HepG2 (cell line): Measurements from ENCODE around the gene NSUN5. TPM values are rescaled to one million over a fixed set of nuclear protein-coding genes. Genes with fewer than 3 reads are reported as not detected.

Experiments used
- AKAP8 ChIP-seq: sonication (generic); formaldehyde crosslinking; IDR thresholded peaks from 2 replicates; pipeline ENCODE4 v1.5.1; 2020; ENCODE audit warnings: mild to moderate bottlenecking, missing genetic modification reagents
- ARID2 ChIP-seq: sonication (generic); formaldehyde crosslinking; IDR thresholded peaks from 2 replicates; pipeline ENCODE4 v1.8.1; 2022; ENCODE audit warnings: mild to moderate bottlenecking, missing genetic modification reagents, borderline replicate concordance
- BATF2 ChIP-seq: sonication (generic); formaldehyde crosslinking; IDR thresholded peaks from 2 replicates; pipeline ENCODE4 v1.8.0; 2022; ENCODE audit warnings: mild to moderate bottlenecking, missing genetic modification reagents, moderate library complexity
- CENPBD1 ChIP-seq: sonication (generic); formaldehyde crosslinking; IDR thresholded peaks from 2 replicates; pipeline ENCODE4 v1.8.0; 2022; ENCODE audit warnings: missing genetic modification reagents, low read depth, mild to moderate bottlenecking, borderline replicate concordance
- FOXA3 ChIP-seq: IDR thresholded peaks from 2 replicates; pipeline ENCODE4 v1.6.1; 2016; ENCODE audit warnings: missing genetic modification reagents, missing compliant biosample characterization
- GLMP ChIP-seq: sonication (generic); formaldehyde crosslinking; IDR thresholded peaks from 2 replicates; pipeline ENCODE4 v1.9.0; 2021; ENCODE audit warnings: missing genetic modification reagents, mild to moderate bottlenecking, borderline replicate concordance
- HMGA1 ChIP-seq: sonication (generic); formaldehyde crosslinking; conservative IDR thresholded peaks from 2 replicates; pipeline ENCODE4 v1.4.0; 2020; ENCODE audit warnings: missing genetic modification reagents
- HMGXB4 ChIP-seq, 2 experiments: sonication (generic) in 1 of 2; formaldehyde crosslinking in 1 of 2; IDR thresholded peaks; 2 replicates each; pipeline versions ENCODE4 v1.4.0 to v1.6.1; 2018 to 2020; ENCODE audit warnings: missing genetic modification reagents in 2 of 2, borderline replicate concordance in 1 of 2, low read depth in 1 of 2, mild to moderate bottlenecking in 1 of 2, missing biosample characterization in 1 of 2
- HOXA7 ChIP-seq: sonication (generic); formaldehyde crosslinking; IDR thresholded peaks from 2 replicates; pipeline ENCODE4 v1.8.1; 2022; ENCODE audit warnings: mild to moderate bottlenecking, missing genetic modification reagents, moderate library complexity
- IKZF4 ChIP-seq: sonication (generic); formaldehyde crosslinking; IDR thresholded peaks from 2 replicates; pipeline ENCODE4 v1.5.1; 2020; ENCODE audit warnings: borderline replicate concordance, mild to moderate bottlenecking, low read depth, missing genetic modification reagents; ENCODE audit errors: not compliant biosample characterization
- KDM5A ChIP-seq: fragments of 200-600 bp; sonication (generic); IDR thresholded peaks from 2 replicates; pipeline ENCODE4 v1.7.0; 2018; ENCODE audit warnings: antibody characterized with exemption, mild to moderate bottlenecking, low read length, borderline replicate concordance
- RBFOX2 ChIP-seq: fragments of 200-400 bp; formaldehyde crosslinking; IDR thresholded peaks from 2 replicates; pipeline ENCODE4 v1.6.1; 2017; ENCODE audit warnings: low read depth, mild to moderate bottlenecking, low read length
- RELA ChIP-seq: sonication (generic); formaldehyde crosslinking; IDR thresholded peaks from 2 replicates; pipeline ENCODE4 v1.4.0; 2020; ENCODE audit warnings: missing genetic modification reagents
- SSRP1 ChIP-seq: IDR thresholded peaks from 2 replicates; pipeline ENCODE4 v1.6.1; 2016; ENCODE audit warnings: control low read depth
- STAT6 ChIP-seq: sonication (generic); formaldehyde crosslinking; IDR thresholded peaks from 2 replicates; pipeline ENCODE4 v1.4.0; 2020; ENCODE audit warnings: missing genetic modification reagents, mild to moderate bottlenecking, borderline replicate concordance
- TOPORS ChIP-seq: sonication (generic); formaldehyde crosslinking; IDR thresholded peaks from 2 replicates; pipeline ENCODE4 v1.8.0; 2023; ENCODE audit warnings: mild to moderate bottlenecking, missing genetic modification reagents
- ZFP82 ChIP-seq: sonication (generic); formaldehyde crosslinking; IDR thresholded peaks from 2 replicates; pipeline ENCODE4 v1.5.1; 2020; ENCODE audit warnings: mild to moderate bottlenecking, missing genetic modification reagents, borderline replicate concordance
- ZHX1 ChIP-seq: sonication (generic); formaldehyde crosslinking; IDR thresholded peaks from 2 replicates; pipeline ENCODE4 v1.8.1; 2022; ENCODE audit warnings: low read depth, mild to moderate bottlenecking, missing genetic modification reagents
- ZNF83 ChIP-seq: sonication (generic); formaldehyde crosslinking; IDR thresholded peaks from 2 replicates; pipeline ENCODE4 v1.4.0; 2020; ENCODE audit warnings: missing genetic modification reagents, mild to moderate bottlenecking, borderline replicate concordance
- polyA plus RNA-seq, 8 experiments: library from polyadenylated mRNA; depleted of rRNA in 3 of 8; stranded (reverse) in 7 of 8; unstranded in 1 of 8; fragments of >200 nt; fragmentation: Illumina TruSeq in 4 of 8; extraction: Trizol in 4 of 8; gene quantifications; 2 replicates each; pipeline versions ENCODE4 v1.2.1 to v1.2.3, GENCODE V29; 2011 to 2016; ENCODE audit warnings: low read depth in 4 of 8, missing spikeins in 1 of 8, mixed read lengths in 1 of 8; ENCODE audit not compliant: insufficient read depth in 1 of 8
- total RNA-seq, 5 experiments: library from RNA; depleted of rRNA; stranded (reverse); fragments of >200 nt; fragmentation: Illumina TruSeq; extraction: Trizol; gene quantifications; 2 replicates each; pipeline ENCODE4 v1.2.3, GENCODE V29; 2016; ENCODE audit warnings: low read depth in 1 of 5

The NSUN5 gene
- total and polyA plus RNA-seq, 2 of the 13 experiments (the other 11 are each of a cell fraction or from before 2014, with no cell fraction given): 19.9 to 35.8 TPM

- TF ChIP-seq RBFOX2: peak; percentile 91
- TF ChIP-seq KDM5A: no peak; the same call in 1 of the 2 replicates
- peak; percentile 62 for TF ChIP-seq FOXA3 (CRISPR knock-in tag)
- TF ChIP-seq AKAP8 (CRISPR knock-in tag): no peak
- TF ChIP-seq HOXA7 (CRISPR knock-in tag): peak; percentile 68; the same call in 1 of the 2 replicates
- no peak for TF ChIP-seq GLMP (CRISPR knock-in tag)
- no peak for TF ChIP-seq HMGA1 (CRISPR knock-in tag)
- peak; percentile 77 for TF ChIP-seq IKZF4 (CRISPR knock-in tag)
- TF ChIP-seq SSRP1 (CRISPR knock-in tag): no peak
- TF ChIP-seq CENPBD1: no peak
- peak; percentile 57 to 63; a peak in 2 of 4 replicates for TF ChIP-seq HMGXB4 (CRISPR knock-in tag; IDR thresholded peaks at IDR 0.05; ENCODE audit: borderline replicate concordance in 1 of 2, low read depth in 1 of 2)
- TF ChIP-seq ZHX1: no peak
- no peak for TF ChIP-seq ZFP82 (CRISPR knock-in tag)
- TF ChIP-seq ZNF83 (CRISPR knock-in tag): peak; percentile 90
- no peak for TF ChIP-seq RELA (CRISPR knock-in tag)
- no peak for TF ChIP-seq STAT6
- TF ChIP-seq BATF2 (CRISPR knock-in tag): peak; percentile 85
- TF ChIP-seq TOPORS: peak; percentile 76; the same call in 1 of the 2 replicates
- TF ChIP-seq ARID2 (CRISPR knock-in tag): no peak
These were observed at the start of gene NSUN5 (continued) for GRCh38 chr7:73308665-73309214.
